GM20431 (cell line): ENCODE measurements around the gene ATP9B.

ENCODE experiments used
- in situ Hi-C: fragments of 300-500 bp; cut with MseI, MboI; formaldehyde crosslinking; loops from one replicate; pipeline ENCODE4 v1.15.0; 2020; ENCODE audit warnings: low sequenced_read_pairs; ENCODE audit not compliant: unreplicated experiment

ATP9B gene

GRCh38 chr18:79068937-79069716 lies at the start of gene ATP9B:
Gene ATP9B, plus strand, starts transcription at chr18:79069394. Its CDS starts 17 bp downstream, at chr18:79069411.
- in situ Hi-C loops = no loop called here

- in situ Hi-C loops = no loop called here
Observed at GRCh38 chr18:79019881-79020280, 49.3 kb upstream of the ATP9B start.

DNA sequence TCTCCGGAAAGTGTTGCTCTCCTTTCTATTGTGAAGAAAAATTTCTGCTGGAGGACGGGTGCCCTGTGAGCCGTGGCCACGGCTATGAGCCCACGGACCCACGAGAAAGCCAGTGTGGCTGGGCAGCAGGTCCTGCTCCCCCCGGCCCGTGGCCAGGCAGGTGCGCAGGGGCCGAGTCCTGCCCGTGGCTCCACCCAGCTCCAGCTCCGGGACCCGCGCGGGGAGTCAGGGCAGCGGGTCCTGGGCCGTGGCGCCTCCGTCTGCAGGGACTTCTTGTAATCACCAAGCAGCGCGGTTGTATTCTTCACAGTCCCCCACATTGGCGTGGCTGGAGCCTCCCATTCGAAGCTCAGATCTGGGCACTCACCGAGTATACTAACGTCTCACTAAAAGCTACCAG lies 46.6 kb upstream of the ATP9B start:
- in situ Hi-C loops = no loop called here

DNA sequence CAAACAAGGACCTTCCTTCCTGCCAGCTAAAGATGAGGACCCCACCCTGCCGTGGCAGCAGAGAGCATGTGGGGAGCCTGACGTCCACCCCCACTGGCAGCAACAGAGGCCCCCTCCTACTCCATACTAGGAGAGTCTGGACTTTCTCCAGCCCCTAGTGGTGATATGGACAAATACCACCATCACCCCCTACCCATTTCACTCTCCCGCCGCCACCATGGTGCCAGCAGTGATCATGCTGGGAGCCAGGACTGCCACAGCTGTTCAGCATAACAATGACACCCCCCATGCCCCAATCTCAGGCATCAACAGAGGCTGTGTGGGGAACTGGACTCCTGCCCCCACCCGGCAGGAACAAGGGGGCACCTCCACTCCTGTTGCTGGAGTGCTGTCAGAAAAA lies 42.7 kb upstream of the ATP9B start:
- in situ Hi-C loops = no loop called here

DNA sequence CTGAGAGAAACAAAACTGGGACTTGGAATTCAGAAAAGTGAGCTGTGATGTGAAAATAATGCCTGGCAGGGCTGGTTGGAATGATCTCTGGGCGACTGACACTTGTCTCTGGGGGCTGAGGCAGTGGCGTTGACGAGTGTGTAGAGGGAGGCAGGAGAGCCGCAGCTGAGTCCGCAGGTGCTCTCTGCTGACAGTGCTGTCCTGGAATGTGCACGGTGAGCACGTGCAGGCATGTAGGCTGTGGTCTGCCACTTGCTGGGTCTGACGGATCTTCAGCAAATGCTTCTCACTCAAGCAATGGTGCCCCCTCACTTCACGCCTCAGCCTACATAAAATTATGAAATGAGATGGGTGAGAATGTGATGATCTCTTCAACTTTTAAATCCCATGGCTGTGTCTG lies 38.5 kb upstream of the ATP9B start:
- in situ Hi-C loops = no loop called here

- in situ Hi-C loops = no loop called here
Observed at GRCh38 chr18:79042276-79042675, 26.9 kb upstream of the ATP9B start.

DNA sequence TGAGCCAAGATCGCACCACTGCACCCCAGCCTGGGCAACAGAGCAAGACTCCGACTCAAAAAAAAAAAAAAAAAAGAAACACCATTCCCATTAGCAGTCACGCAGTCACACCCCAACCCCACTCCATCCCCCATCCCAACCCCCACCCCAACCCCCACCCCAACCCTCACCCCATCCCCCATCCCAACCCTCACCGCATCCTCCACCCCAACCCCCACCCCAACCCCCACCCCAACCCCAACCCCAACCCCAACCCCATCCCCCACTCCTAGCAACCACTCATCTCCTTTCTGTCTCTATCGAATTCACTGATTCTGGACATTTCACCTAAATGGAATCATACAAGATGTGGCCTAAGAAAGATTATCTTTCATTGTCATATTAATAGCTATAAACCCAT lies 25.9 kb upstream of the ATP9B start:
- in situ Hi-C loops = no loop called here

DNA sequence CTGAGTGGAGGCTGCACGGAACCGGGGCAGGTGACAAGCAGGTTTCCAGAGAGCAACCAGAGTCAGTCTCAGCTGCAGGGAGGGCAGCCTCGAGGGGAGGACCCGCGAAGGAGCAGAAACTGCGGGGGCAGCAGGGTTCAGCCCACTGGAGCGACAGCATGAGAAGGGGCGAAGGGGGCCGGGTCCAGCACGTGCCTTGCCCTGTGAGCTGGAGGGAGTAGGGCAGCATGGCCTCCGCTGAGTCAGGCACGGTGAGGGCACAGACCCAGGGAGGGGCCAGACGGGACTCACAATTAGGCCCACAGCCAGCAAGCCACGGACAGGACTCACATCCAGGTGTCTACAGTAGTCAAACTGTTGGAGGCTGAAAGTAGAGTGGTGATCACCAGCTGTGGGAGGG lies 22.7 kb upstream of the ATP9B start:
- in situ Hi-C loops = no loop called here

DNA sequence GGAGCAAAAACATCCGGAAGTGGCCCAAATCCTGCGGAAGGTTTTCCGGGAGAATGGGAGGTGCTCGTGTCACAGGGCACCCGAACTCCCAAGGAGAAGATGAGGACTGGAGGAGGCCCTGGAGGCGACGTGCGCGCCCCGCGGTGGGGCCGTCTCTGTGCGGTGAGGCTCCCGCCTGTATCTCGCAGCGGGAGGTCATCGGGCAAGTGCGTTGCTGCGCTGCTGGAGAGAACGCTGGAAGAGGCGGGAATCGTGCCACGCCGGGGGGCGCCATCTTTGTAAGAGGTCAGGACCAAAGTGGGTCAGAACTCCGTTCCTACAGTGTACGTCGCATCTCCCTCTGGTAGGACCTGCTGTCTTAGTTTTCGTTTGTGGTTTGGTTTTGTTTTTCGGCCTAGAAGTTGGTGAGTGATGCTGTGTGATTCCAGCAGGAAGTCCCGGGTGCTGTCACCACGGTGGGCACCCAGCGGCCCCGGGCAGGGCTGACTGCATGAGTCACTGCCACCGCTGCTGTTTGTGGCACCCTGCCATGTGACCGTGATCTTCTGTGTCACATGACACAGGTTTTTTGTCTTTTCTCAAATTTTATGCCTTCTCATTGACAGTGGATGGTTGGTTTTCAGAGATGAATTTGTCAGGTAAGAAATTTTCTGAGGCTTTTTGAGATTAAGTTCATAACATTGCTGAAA lies 21.5 kb upstream of the ATP9B start:
- in situ Hi-C loops = no loop called here

DNA sequence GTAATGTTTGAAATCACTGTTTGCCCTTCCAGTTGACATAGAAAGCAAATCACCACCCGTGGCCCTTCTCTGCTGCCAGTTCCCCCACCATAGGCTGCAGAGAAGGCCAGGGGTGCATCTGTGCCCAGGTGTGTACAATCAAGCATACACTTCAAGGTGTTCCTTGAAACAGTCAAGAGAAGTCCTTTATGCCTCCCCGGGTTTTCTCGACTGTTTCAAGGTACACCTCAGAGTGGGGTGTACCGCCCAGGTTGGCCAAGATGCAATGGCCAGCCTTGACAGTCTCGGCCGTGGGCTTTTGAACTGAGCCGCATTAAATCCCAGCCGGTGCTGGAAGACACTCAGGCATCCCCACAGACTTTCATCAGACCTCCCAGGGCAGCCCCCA lies 21.0 kb upstream of the ATP9B start:
- in situ Hi-C loops = no loop called here

GRCh38 chr18:79049506-79049905 lies 19.7 kb upstream of the ATP9B start:
- in situ Hi-C loops = no loop called here

- in situ Hi-C loops = no loop called here
Observed at GRCh38 chr18:79050005-79050404, 19.2 kb upstream of the ATP9B start.

DNA sequence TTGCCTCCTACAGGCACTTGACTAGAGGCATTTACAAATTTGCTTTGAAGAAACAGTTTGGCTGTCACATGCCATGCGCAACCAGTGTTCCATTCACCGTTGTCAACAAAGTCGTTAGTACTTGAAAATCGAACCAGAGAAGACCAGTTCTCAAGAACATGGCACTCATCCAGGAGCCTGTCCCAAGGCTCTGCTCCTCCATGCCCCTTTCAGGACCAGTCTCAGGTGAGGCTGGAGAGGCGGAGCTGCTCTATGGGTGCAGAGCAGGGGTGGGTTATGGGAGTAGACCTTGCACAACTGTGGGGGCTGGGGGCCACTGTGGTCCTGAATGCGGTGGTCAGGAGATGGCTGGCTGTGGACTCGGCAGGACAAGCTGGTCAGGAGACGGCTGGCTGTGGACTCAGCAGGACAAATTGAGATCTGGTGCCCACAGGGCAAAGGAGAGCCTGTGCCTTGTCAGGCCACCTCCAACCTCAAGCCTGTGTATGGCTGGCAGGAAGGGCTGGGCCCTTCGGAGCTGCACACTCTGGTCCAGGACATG lies 12.3 kb upstream of the ATP9B start:
- in situ Hi-C loops = no loop called here

DNA sequence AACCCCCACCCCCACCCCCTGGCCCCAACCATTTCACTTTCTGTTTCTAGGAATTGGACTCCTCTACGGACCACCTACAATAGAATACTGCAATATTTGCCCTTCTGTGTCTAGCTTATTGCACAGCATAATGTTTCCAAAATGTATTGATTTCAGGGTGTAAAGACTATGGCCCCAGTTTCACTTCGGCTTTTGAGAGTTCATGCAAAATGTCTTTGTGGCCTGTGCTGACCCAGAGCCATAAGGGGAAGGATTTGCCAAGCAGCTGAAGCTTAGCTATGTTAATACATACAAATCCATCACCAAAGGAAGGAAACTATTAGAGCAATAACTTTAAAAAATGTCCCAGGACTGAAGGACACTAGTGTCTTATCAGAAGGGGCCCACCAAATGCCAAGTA lies 11.2 kb upstream of the ATP9B start:
- in situ Hi-C loops = no loop called here

- in situ Hi-C loops = no loop called here
Observed at GRCh38 chr18:79062806-79063205, 6.4 kb upstream of the ATP9B start.

GRCh38 chr18:79064228-79064627 lies 5.0 kb upstream of the ATP9B start:
- in situ Hi-C loops = no loop called here

GRCh38 chr18:79065802-79066201 lies 3.4 kb upstream of the ATP9B start:
- in situ Hi-C loops = no loop called here

DNA sequence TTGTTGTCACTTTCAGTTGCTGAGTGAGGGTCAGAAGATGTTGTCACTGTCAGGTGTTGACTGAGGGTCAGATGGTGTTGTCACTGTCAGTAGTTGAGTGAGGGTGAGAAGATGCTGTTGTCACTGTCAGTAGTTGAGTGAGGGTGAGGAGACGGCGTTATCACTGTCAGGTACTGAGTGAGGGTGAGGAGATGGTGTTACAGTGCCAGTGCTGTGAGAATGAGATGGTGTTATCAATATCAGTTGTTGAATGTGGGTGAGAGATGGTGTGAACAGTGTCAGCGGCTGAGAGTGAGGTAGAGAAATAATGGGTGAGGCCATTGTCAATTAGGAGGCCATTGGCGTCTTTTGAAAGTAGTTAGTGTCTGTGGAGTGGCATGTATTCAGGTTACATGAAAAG lies 1.6 kb upstream of the ATP9B start:
- in situ Hi-C loops = no loop called here

DNA sequence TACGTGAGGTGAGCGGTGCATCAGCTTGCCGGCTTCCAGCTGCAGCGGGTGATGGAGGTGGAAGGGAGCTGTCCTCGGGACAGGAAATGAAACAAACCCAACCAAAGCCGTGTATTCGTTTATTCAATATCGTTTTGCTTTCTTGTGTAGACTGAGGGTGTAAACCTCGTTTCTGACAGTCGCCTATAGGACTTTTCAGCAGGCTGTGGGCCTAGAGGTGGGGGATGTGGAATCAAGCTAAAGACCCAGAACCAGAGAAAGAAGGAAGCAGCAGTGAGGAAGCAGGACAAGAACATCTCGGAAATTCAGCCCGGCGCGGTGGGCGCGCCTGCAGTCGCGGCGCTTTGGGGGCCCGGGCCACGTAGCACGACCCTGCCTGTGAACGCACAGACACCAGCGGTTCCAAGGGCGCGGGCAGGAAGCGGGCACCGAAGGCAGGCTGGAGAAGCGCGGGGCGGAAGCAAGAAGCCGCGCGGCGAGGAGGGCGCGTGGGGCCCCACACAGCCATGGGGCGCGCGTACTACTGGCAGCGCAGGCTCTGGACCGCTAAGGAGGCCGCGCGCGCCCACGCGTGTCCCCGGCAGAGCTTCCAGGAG lies 755 bp upstream of the ATP9B start:
- in situ Hi-C loops = no loop called here

- in situ Hi-C loops = no loop called here
Observed at GRCh38 chr18:79069717-79070151, 540 bp downstream of the ATP9B start.

- in situ Hi-C loops = no loop called here
Observed at GRCh38 chr18:79070486-79070885, 1.3 kb downstream of the ATP9B start.
